PC-9 (cell line): ENCODE data around the gene NUDC. TPM values are rescaled to one million over a fixed set of nuclear protein-coding genes. Genes with fewer than 3 reads are reported as not detected.
"Not testable (repeated sequence)": the region's sequence is repeated elsewhere in the genome, so short reads cannot be mapped to it uniquely, and the experiment has no call there.

ENCODE experiments used
- BruUV-seq: library from RNA; stranded (reverse); fragments of 400-500 nt; replicated peaks from 2 replicates; lab custom pipeline; 2021; lab: Mats Ljungman, UMichigan
- CTCF ChIA-PET: fragments of 300-600 bp; sonication (Branson Sonifier 250); formaldehyde crosslinking; loops from one replicate; lab custom pipeline; 2022; ENCODE audit warnings: antibody characterized with exemption; lab: Charles Lee
- POLR2A ChIA-PET: fragments of 300-600 bp; sonication (Branson Sonifier 250); formaldehyde crosslinking; loops from one replicate; lab custom pipeline; 2022; ENCODE audit warnings: antibody characterized with exemption; ENCODE audit not compliant: unreplicated experiment; lab: Charles Lee
- DNase-seq, 2 experiments: peaks; one replicate each; pipeline versions ENCODE4 v3.0.0 to v3.0.0-alpha.2; 2015 to 2022; ENCODE audit warnings: mixed read lengths in 1 of 2
- H2AFZ ChIP-seq: fragments of 200-600 bp; sonication (generic); 2 replicates; pipeline ENCODE4 v1.8.1; 2017; ENCODE audit warnings: antibody characterized with exemption
- H3F3A ChIP-seq: fragments of 200-600 bp; sonication (generic); 2 replicates; pipeline ENCODE4 v1.8.1; 2017; ENCODE audit warnings: antibody characterized with exemption, mild to moderate bottlenecking, low read depth; ENCODE audit not compliant: insufficient read depth
- H3K27ac ChIP-seq: fragments of 200-600 bp; sonication (generic); 2 replicates; pipeline ENCODE4 v1.6.1; 2016; ENCODE audit warnings: mixed run types
- H3K27me3 ChIP-seq: fragments of 200-600 bp; sonication (generic); 2 replicates; pipeline ENCODE4 v1.6.1; 2016; ENCODE audit warnings: low read depth, mixed run types; ENCODE audit not compliant: insufficient read depth
- H3K36me3 ChIP-seq: fragments of 200-600 bp; sonication (generic); 2 replicates; pipeline ENCODE4 v1.6.1; 2016; ENCODE audit warnings: low read depth, mixed run types
- H3K4me1 ChIP-seq: fragments of 200-600 bp; sonication (generic); replicated peaks from 2 replicates; pipeline ENCODE4 v1.6.1; 2016; ENCODE audit warnings: mixed run types; ENCODE audit not compliant: insufficient read depth
- H3K4me2 ChIP-seq: fragments of 200-600 bp; sonication (generic); 2 replicates; pipeline ENCODE4 v1.6.1; 2017; ENCODE audit warnings: mixed run types
- H3K4me3 ChIP-seq: fragments of 200-600 bp; sonication (generic); 2 replicates; pipeline ENCODE4 v1.6.1; 2016; ENCODE audit warnings: mixed run types
- H3K79me2 ChIP-seq: fragments of 200-600 bp; sonication (generic); 2 replicates; pipeline ENCODE4 v1.6.1; 2017; ENCODE audit warnings: low read depth, mixed run types
- H3K9me2 ChIP-seq: fragments of 200-600 bp; sonication (generic); 2 replicates; pipeline ENCODE4 v1.8.1; 2017; ENCODE audit warnings: mild to moderate bottlenecking; ENCODE audit not compliant: insufficient read depth
- H3K9me3 ChIP-seq: fragments of 200-600 bp; sonication (generic); 2 replicates; pipeline ENCODE4 v1.8.1; 2016; ENCODE audit warnings: low read depth; ENCODE audit not compliant: insufficient read depth
- H4K20me1 ChIP-seq: fragments of 200-600 bp; sonication (generic); 2 replicates; pipeline ENCODE4 v1.8.1; 2017; ENCODE audit not compliant: insufficient read depth
- EZH2 ChIP-seq: fragments of 200-600 bp; sonication (generic); IDR thresholded peaks from 2 replicates; pipeline ENCODE4 v1.8.0; 2017; ENCODE audit warnings: antibody characterized with exemption, low read depth
- intact Hi-C: fragments of 100-400 bp; cut with micrococcal nuclease; formaldehyde crosslinking; loops from one replicate; pipeline ENCODE4 v1.10.0; 2022; ENCODE audit not compliant: unreplicated experiment
- total RNA-seq: library from RNA; stranded (reverse); gene quantifications from 2 replicates; pipeline ENCODE4 v1.2.3, GENCODE V29; 2021
- TF ChIP-seq, protein P1 (sequence below): fragments of 200-600 bp; sonication (generic); conservative IDR thresholded peaks from 2 replicates; pipeline ENCODE4 v1.6.1; 2017; ENCODE audit warnings: mixed run types, antibody characterized with exemption, mild to moderate bottlenecking, moderate library complexity

Gene NUDC
- total RNA-seq, 1 experiment from 2014 or later, result 104 TPM

DNA sequence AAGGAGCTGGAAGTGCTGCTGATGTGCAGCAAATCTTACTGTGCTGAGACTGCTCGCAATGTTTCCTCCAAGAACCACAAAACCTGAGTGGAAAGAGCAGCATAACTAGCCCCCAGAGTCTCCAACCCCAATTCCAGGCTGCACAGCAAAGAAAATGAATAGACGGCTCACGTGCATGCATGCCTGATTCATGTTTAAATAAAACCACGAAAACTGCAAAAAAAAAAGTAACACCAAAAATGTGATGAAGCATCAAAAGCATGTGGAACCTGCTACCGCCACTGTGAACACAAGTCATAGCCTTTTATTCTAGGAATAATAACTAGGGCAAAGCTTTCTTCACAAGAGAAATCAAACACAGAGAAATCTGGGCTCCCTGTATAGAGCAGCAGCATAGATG lies 62.3 kb downstream of the NUDC start:
- Histone ChIP-seq H2AFZ (no peak overlapping the region), H3K4me2 (no peak overlapping the region), H3K4me1 (no peaks in the 10 kb centered on the region), H3K27me3 (no peaks in the 10 kb centered on the region), H3F3A (no peaks in the 10 kb centered on the region), H3K27ac (no peak overlapping the region), H3K79me2 (no peaks in the 10 kb centered on the region), H3K9me3 (no peaks in the 10 kb centered on the region), H4K20me1 (no peaks in the 10 kb centered on the region), H3K9me2 (no peaks in the 10 kb centered on the region), H3K4me3 (no peak overlapping the region), H3K36me3 (no peaks in the 10 kb centered on the region)
- ChIA-PET POLR2A (no interaction called here), CTCF (no interaction called here)
- intact Hi-C loops, result no loop called here
- TF ChIP-seq, protein P1, sequence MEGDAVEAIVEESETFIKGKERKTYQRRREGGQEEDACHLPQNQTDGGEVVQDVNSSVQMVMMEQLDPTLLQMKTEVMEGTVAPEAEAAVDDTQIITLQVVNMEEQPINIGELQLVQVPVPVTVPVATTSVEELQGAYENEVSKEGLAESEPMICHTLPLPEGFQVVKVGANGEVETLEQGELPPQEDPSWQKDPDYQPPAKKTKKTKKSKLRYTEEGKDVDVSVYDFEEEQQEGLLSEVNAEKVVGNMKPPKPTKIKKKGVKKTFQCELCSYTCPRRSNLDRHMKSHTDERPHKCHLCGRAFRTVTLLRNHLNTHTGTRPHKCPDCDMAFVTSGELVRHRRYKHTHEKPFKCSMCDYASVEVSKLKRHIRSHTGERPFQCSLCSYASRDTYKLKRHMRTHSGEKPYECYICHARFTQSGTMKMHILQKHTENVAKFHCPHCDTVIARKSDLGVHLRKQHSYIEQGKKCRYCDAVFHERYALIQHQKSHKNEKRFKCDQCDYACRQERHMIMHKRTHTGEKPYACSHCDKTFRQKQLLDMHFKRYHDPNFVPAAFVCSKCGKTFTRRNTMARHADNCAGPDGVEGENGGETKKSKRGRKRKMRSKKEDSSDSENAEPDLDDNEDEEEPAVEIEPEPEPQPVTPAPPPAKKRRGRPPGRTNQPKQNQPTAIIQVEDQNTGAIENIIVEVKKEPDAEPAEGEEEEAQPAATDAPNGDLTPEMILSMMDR, result no peak
- TF ChIP-seq EZH2, result no peak
- DNase-seq, result no peak
- no TSS peak for BruUV-seq

DNA sequence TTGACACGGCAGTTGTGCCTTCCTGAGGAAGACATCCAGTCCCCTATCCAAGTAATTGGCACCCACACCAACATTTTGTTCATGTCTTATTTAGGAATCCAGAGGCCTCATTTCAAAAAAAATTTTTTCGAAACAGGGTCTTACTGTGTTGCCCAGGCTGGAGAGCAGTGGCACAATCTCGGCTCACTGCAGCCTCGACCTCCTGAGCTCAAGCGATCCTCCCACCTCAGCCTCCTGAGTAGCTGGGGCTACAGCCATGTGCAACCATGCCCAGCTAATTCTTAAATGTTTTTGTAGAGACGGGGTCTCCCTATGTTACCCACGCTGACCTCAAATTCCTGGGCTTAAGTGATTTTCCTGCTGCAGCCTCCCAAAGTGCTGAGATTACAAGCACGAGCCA lies 62.7 kb downstream of the NUDC start:
- Histone ChIP-seq H3K4me3 (no peak overlapping the region), H3K36me3 (no peaks in the 10 kb centered on the region), H3K9me2 (no peaks in the 10 kb centered on the region), H3K27ac (no peak overlapping the region), H3K27me3 (no peaks in the 10 kb centered on the region), H3K79me2 (no peaks in the 10 kb centered on the region), H3K4me2 (no peak overlapping the region), H3K4me1 (no peaks in the 10 kb centered on the region), H3F3A (no peaks in the 10 kb centered on the region), H3K9me3 (no peaks in the 10 kb centered on the region), H4K20me1 (no peaks in the 10 kb centered on the region), H2AFZ (no peak overlapping the region)
- DNase-seq, result no peak
- intact Hi-C loops, result no loop called here
- POLR2A ChIA-PET, result interaction anchor here (0.7 kb wide), 1 partner anchor 81 kb away, joined by 5 read pairs; no protein-coding TSS in a partner anchor
- no TSS peak for BruUV-seq
- CTCF ChIA-PET, result no interaction called here
- TF ChIP-seq EZH2, result no peak
- TF ChIP-seq, protein P1, result no peak

DNA sequence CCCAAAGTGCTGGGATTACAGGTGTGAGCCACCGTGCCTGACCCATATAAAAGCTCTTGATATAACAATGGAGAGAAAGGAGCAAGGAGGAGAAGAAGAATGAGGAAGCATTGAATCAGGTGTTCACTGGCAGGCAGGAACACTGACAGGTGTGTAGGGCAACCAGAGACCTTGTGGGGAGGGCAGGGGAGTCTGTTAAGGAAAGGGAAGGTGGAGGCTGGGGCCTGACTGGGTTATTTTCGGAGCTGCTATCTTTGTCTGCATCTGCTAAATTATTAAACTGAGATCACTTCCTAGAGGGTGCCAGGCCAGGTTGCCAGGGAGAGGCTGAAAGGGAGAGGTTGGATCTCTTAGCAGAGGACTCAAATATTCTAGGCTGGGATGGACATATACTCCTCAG lies 65.1 kb downstream of the NUDC start:
- H2AFZ ChIP-seq, result no peak overlapping the region
- DNase-seq, result peak in 1 of 2 experiments; percentile 61
- H3K9me3 ChIP-seq, result no peaks in the 10 kb centered on the region
- H4K20me1 ChIP-seq, result no peaks in the 10 kb centered on the region
- no peak overlapping the region for H3K27ac ChIP-seq
- H3K9me2 ChIP-seq, result no peaks in the 10 kb centered on the region
- H3K79me2 ChIP-seq, result no peaks in the 10 kb centered on the region
- peaks cover 16% of the 10 kb centered on the region; the same call in 1 of the 2 replicates for H3F3A ChIP-seq
- H3K27me3 ChIP-seq, result no peaks in the 10 kb centered on the region
- no TSS peak for BruUV-seq
- TF ChIP-seq, protein P1, result no peak
- no peak for TF ChIP-seq EZH2
- no peaks in the 10 kb centered on the region for H3K36me3 ChIP-seq
- no peak overlapping the region for H3K4me2 ChIP-seq
- H3K4me1 ChIP-seq, result peaks cover 16% of the 10 kb centered on the region
- POLR2A ChIA-PET, result interaction anchor here (0.5 to 0.6 kb wide), 4 partner anchors 18 to 131 kb away, joined by 3 to 6 read pairs (median 5); no protein-coding TSS in a partner anchor
- H3K4me3 ChIP-seq, result no peak overlapping the region
- CTCF ChIA-PET, result interaction anchor here (0.5 kb wide), 1 partner anchor 59 kb away, joined by 4 read pairs; no protein-coding TSS in a partner anchor
- intact Hi-C loops, result no loop called here

DNA sequence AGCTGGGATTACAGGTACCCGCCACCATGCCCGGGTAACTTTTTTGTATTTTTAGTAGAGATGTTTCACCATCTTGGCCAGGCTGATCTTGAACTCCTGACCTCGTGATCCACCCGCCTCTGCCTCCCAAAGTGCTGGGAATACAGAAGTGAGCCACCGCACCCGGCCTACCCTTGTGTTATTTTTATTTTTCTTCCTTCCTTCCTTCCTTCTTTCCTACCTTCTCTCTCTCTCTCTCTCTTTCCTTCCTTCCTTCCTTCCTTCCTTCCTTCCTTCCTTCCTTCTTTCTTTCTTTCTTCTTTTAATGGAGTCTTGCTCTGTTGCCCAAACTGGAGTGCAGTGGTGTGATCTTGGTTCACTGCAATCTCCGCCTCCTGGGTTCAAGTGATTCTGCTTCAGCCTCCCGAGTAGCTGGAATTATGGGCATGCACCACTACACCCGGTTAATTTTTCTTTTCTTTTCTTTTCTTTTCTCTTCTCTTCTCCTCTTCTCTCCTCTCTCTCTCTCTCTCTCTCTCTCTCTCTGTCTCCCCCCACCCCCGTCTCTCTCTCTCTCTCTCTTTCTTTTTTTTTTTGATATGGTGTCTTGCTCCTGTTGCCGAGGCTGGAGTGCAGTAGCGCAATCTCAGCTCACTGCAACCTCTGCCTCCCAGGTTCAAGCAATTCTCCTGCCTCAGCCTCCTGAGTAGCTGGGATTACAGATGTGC lies 68.0 kb downstream of the NUDC start:
- H3K79me2 ChIP-seq, H2AFZ ChIP-seq, H3K4me2 ChIP-seq, intact Hi-C loops, H4K20me1 ChIP-seq, H3K4me3 ChIP-seq, DNase-seq, H3K9me2 ChIP-seq, H3K9me3 ChIP-seq, POLR2A ChIA-PET, H3K27me3 ChIP-seq, BruUV-seq, H3K36me3 ChIP-seq: not testable (repeated sequence)
- CTCF ChIA-PET, result interaction anchor here (0.7 kb wide), 2 partner anchors 8 to 22 kb away, joined by 3 to 8 read pairs; no protein-coding TSS in a partner anchor
- H3K4me1 ChIP-seq, result peaks cover 27% of the 10 kb centered on the region
- H3K27ac ChIP-seq, result 0 out of 2 replicates have a peak overlapping the region, but pooled peaks have one; percentile 82
- H3F3A ChIP-seq, result peaks cover 17% of the 10 kb centered on the region; the same call in 1 of the 2 replicates
